B cell (primary cell): ENCODE measurements around the gene GUCA2A. TPM values are rescaled to one million over a fixed set of nuclear protein-coding genes. Genes with fewer than 3 reads are reported as not detected.
A peak's percentile ranks its signal among the peaks of the same experiment; 100 is the strongest.

Source experiments
- ATAC-seq: fragments of 200-7000 bp; cut with Tn5 transposase; one replicate; pipeline ENCODE4 v1.10.0; 2021; ENCODE audit warnings: low read depth, mild to moderate bottlenecking, moderate number of reproducible peaks, moderate library complexity
- CTCF ChIA-PET: fragments of 350-600 bp; sonication (Branson Sonifier 250); formaldehyde crosslinking; loops from one replicate; lab custom pipeline; 2021; ENCODE audit warnings: antibody characterized with exemption, inconsistent platforms; lab: Charles Lee
- POLR2A ChIA-PET: fragments of 350-600 bp; sonication (Branson Sonifier 250); formaldehyde crosslinking; loops from one replicate; lab custom pipeline; 2021; ENCODE audit warnings: antibody characterized with exemption; lab: Charles Lee
- DNase-seq: peaks from one replicate; pipeline ENCODE4 v3.0.0; 2013
- H2AFZ ChIP-seq: 2 replicates; pipeline ENCODE4 v1.6.1; 2012; ENCODE audit warnings: mild to moderate bottlenecking, low read depth, low read length; ENCODE audit not compliant: insufficient read depth, poor library complexity, severe bottlenecking
- H3K27ac ChIP-seq, 2 donors: 1 replicate in 1 of 2; 2 replicates in 1 of 2; pipeline ENCODE4 v1.5.1; 2012 to 2013; ENCODE audit warnings: low read length in 2 of 2, mild to moderate bottlenecking in 2 of 2, moderate library complexity in 1 of 2
- H3K27me3 ChIP-seq, 4 experiments: fragments of 200-600 bp in 1 of 4; sonication (generic) in 1 of 4; replicated peaks in 1 of 4; 1 replicate in 2 of 4; 2 replicates in 2 of 4; pipeline versions ENCODE4 v1.6.1 to v1.7.0; 2013 to 2016; ENCODE audit warnings: low read length in 3 of 4, mild to moderate bottlenecking in 2 of 4, mixed read lengths in 1 of 4, moderate library complexity in 1 of 4; ENCODE audit not compliant: insufficient read depth in 4 of 4, control insufficient read depth in 3 of 4; ENCODE audit errors: control extremely low read depth in 1 of 4
- H3K36me3 ChIP-seq, 2 experiments: replicated peaks in 1 of 2; 1 replicate in 1 of 2; 2 replicates in 1 of 2; pipeline versions ENCODE4 v1.6.1 to v1.7.1; 2013; ENCODE audit warnings: low read length in 1 of 2; ENCODE audit not compliant: insufficient read depth in 2 of 2, control insufficient read depth in 1 of 2; ENCODE audit errors: control extremely low read depth in 1 of 2, extremely low read depth in 1 of 2
- H3K4me1 ChIP-seq, 2 donors: fragments of 200-600 bp in 1 of 2; sonication (generic) in 1 of 2; 1 replicate in 1 of 2; 2 replicates in 1 of 2; pipeline versions ENCODE4 v1.5.1 to v1.6.1; 2013 to 2017; ENCODE audit warnings: low read length in 2 of 2; ENCODE audit not compliant: control insufficient read depth in 2 of 2, insufficient read depth in 2 of 2
- H3K4me2 ChIP-seq: replicated peaks from 2 replicates; pipeline ENCODE3; 2012; ENCODE audit warnings: mild to moderate bottlenecking, low read depth, low read length; ENCODE audit not compliant: poor library complexity, severe bottlenecking
- H3K4me3 ChIP-seq, 5 experiments: fragments of 200-600 bp in 1 of 5; sonication (generic) in 1 of 5; 1 replicate in 3 of 5; 2 replicates in 2 of 5; pipeline versions ENCODE4 v1.5.1 to v1.7.0; 2011 to 2016; ENCODE audit warnings: low read length in 4 of 5, mild to moderate bottlenecking in 4 of 5, low read depth in 2 of 5, control low read depth in 1 of 5, moderate library complexity in 1 of 5; ENCODE audit not compliant: insufficient read depth in 1 of 5; ENCODE audit errors: control extremely low read depth in 1 of 5, extremely low read depth in 1 of 5
- H3K79me2 ChIP-seq: fragments of 200-600 bp; sonication (generic); one replicate; pipeline ENCODE4 v1.6.0; 2016; ENCODE audit warnings: low read length; ENCODE audit not compliant: control insufficient read depth, insufficient read depth
- H3K9ac ChIP-seq: fragments of 200-600 bp; sonication (generic); 2 replicates; pipeline ENCODE4 v1.6.1; 2017; ENCODE audit warnings: mild to moderate bottlenecking, low read length, moderate library complexity
- H3K9me3 ChIP-seq, 3 donors: one replicate each; pipeline versions ENCODE4 v1.6.1 to v1.7.1; 2013; ENCODE audit warnings: low read length in 2 of 3; ENCODE audit not compliant: control insufficient read depth in 2 of 3, insufficient read depth in 1 of 3; ENCODE audit errors: control extremely low read depth in 1 of 3
- H4K20me1 ChIP-seq: 2 replicates; pipeline ENCODE4 v1.6.0; 2012; ENCODE audit warnings: mild to moderate bottlenecking, low read length; ENCODE audit not compliant: insufficient read depth, control insufficient read depth, poor library complexity, severe bottlenecking
- H3K27ac Mint-ChIP-seq: one replicate; pipeline ENCODE4 v1.8.0; 2021; ENCODE audit warnings: mixed read lengths
- H3K27me3 Mint-ChIP-seq: one replicate; pipeline ENCODE4 v1.8.0; 2021; ENCODE audit warnings: mixed read lengths
- H3K4me1 Mint-ChIP-seq: one replicate; pipeline ENCODE4 v1.8.0; 2021; ENCODE audit warnings: mixed read lengths
- H3K4me3 Mint-ChIP-seq: one replicate; pipeline ENCODE4 v1.8.0; 2021; ENCODE audit warnings: mixed read lengths
- H3K9me3 Mint-ChIP-seq: one replicate; pipeline ENCODE4 v1.8.0; 2022; ENCODE audit warnings: mixed read lengths; ENCODE audit not compliant: insufficient read depth
- CTCF ChIP-seq: fragments of 200-600 bp; IDR thresholded peaks from one replicate; pipeline ENCODE4 v1.8.0; 2022; ENCODE audit warnings: antibody characterized with exemption, mild to moderate bottlenecking
- EZH2 ChIP-seq: IDR thresholded peaks from 2 replicates; pipeline ENCODE4 v1.6.1; 2012; ENCODE audit warnings: borderline replicate concordance, low read depth, mild to moderate bottlenecking, moderate library complexity, low read length; ENCODE audit not compliant: insufficient read depth, poor library complexity, severe bottlenecking
- WGBS: methylation state at CpG from one replicate; pipeline ENCODE4 v1.1.5; 2013; ENCODE audit warnings: missing lambda C conversion rate; ENCODE audit not compliant: insufficient coverage; 5-methylcytosine and 5-hydroxymethylcytosine counted together
- intact Hi-C: fragments of 100-400 bp; cut with micrococcal nuclease; formaldehyde crosslinking; loops from one replicate; pipeline ENCODE4 v1.10.0; 2022
- polyA plus RNA-seq: library from polyadenylated mRNA; depleted of rRNA; stranded (reverse); fragments of >200 nt; gene quantifications from 2 replicates; pipeline ENCODE4 v1.2.3, GENCODE V29; 2012
- total RNA-seq, 2 donors: library from RNA; stranded (reverse); fragments of 120-200 nt in 1 of 2; gene quantifications; 1 replicate in 1 of 2; 2 replicates in 1 of 2; pipeline versions ENCODE4 v1.2.3 to v1.2.4, GENCODE V29; 2013 to 2022

GUCA2A gene
- total and polyA plus RNA-seq, 2 donors (not counting 1 experiment from before 2014, with no cell fraction given), result not detected

- 33% methylated on average over 18 of the region's 19 CpGs for WGBS
- Mint-ChIP-seq H3K4me3 (no peak overlapping the region), H3K27ac (no peak overlapping the region), H3K9me3 (no peaks in the 10 kb centered on the region), H3K27me3 (peaks cover 18% of the 10 kb centered on the region), H3K4me1 (no peaks in the 10 kb centered on the region)
- Histone ChIP-seq H3K9me3 (no peaks in the 10 kb centered on the region), H3K79me2 (no peaks in the 10 kb centered on the region), H2AFZ (no peak overlapping the region), H3K4me1 (no peaks in the 10 kb centered on the region), H3K4me3 (no peak overlapping the region), H3K9ac (no peak overlapping the region), H3K27me3 (peaks cover 0 to 17% (median 5%) of the 10 kb centered on the region in 4 experiments), H4K20me1 (no peaks in the 10 kb centered on the region), H3K36me3 (no peaks in the 10 kb centered on the region), H3K4me2 (no peak overlapping the region), H3K27ac (no peak overlapping the region)
- DNase-seq, result peak; percentile 56
- intact Hi-C loops, result no loop called here
- no peak for ATAC-seq
- TF ChIP-seq CTCF (peak; percentile 73), EZH2 (no peak)
- CTCF ChIA-PET, result interaction anchor here (0.9 to 3.9 kb wide), 3 partner anchors 26 to 599 kb away, joined by 3 to 17 read pairs (median 3); no protein-coding TSS in a partner anchor
- POLR2A ChIA-PET, result no interaction called here
These were observed 17.8 kb downstream of the GUCA2A start for GRCh38 chr1:42146626-42147320.

DNA sequence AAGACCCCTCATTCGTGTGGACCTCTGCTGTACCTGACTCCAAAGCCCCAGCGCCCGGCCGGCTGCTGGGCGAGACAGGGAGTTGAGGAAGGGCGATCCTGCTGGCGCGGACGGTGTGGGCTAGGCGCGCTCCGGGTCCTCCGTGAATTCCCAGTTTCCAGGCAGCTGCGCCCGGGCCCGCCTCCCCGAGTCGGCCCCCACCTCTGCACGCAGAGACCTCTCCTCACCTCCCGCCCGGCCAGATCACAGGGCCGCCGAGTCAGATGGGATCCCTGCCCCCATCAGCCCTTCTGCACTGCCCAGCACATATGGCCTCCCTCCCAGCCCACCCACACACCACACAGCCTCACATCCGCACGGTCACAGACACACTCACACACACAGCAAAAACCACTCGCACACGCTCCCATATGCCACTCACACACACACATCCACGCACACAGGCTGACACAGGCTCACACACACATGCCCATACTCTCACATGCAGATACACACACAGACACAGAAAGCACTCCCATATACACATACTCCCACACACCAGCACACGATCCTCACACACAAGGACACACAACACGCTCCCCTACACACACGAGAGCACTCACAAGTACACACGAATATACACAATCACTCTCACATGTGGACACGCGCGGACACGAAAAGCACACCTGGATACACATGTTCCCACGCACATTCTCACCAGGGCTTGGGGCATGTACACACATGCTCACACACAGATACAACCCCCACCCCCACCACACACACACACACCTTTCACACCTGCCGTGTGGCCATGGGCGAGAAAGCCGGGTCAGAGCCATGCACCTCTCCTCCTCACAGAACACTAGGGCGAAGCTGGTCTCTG is 18.6 kb downstream of the GUCA2A start:
- ATAC-seq (no peak), DNase-seq (no peak)
- 65% methylated on average over 38 of the region's 41 CpGs for WGBS
- no peak overlapping the region for H3K4me3 Mint-ChIP-seq
- H3K79me2 ChIP-seq, result no peaks in the 10 kb centered on the region
- ChIA-PET POLR2A (no interaction called here), CTCF (no interaction called here)
- H2AFZ ChIP-seq, result no peak overlapping the region
- no peak overlapping the region for H3K4me3 ChIP-seq
- H3K9ac ChIP-seq, result no peak overlapping the region
- H3K9me3 Mint-ChIP-seq, result no peaks in the 10 kb centered on the region
- no peaks in the 10 kb centered on the region for H3K9me3 ChIP-seq
- TF ChIP-seq EZH2 (no peak), CTCF (no peak)
- intact Hi-C loops, result no loop called here
- H3K36me3 ChIP-seq, result no peaks in the 10 kb centered on the region
- no peak overlapping the region for H3K27ac Mint-ChIP-seq
- no peaks in the 10 kb centered on the region for H3K4me1 Mint-ChIP-seq
- H3K27me3 ChIP-seq, result peaks cover 0 to 17% (median 5%) of the 10 kb centered on the region in 4 experiments
- peaks cover 19% of the 10 kb centered on the region for H3K27me3 Mint-ChIP-seq
- H3K4me1 ChIP-seq, result no peaks in the 10 kb centered on the region
- no peak overlapping the region for H3K4me2 ChIP-seq
- H3K27ac ChIP-seq, result no peak overlapping the region
- no peaks in the 10 kb centered on the region for H4K20me1 ChIP-seq
